Suprapubic skin (tissue), 3 donors: Measurements from ENCODE around the gene BSPH1.

Experiments
- EP300 ChIP-seq: sonication (generic); formaldehyde crosslinking; IDR thresholded peaks from one replicate; pipeline ENCODE4 v1.6.1; 2017; ENCODE audit warnings: antibody characterized with exemption
- POLR2A ChIP-seq, 2 donors: fragments of 450-650 bp; IDR thresholded peaks; one replicate each; pipeline ENCODE4 v1.6.1; 2017; ENCODE audit warnings: antibody characterized with exemption in 2 of 2, mild to moderate bottlenecking in 2 of 2, moderate library complexity in 2 of 2
- TF ChIP-seq, protein P1 (sequence below), 2 donors: fragments of 200-600 bp in 1 of 2; fragments of 450-650 bp in 1 of 2; sonication (generic) in 1 of 2; IDR thresholded peaks; one replicate each; pipeline ENCODE4 v1.5.1; 2016 to 2019; ENCODE audit warnings: antibody characterized with exemption in 2 of 2, mild to moderate bottlenecking in 1 of 2, moderate library complexity in 1 of 2

DNA sequence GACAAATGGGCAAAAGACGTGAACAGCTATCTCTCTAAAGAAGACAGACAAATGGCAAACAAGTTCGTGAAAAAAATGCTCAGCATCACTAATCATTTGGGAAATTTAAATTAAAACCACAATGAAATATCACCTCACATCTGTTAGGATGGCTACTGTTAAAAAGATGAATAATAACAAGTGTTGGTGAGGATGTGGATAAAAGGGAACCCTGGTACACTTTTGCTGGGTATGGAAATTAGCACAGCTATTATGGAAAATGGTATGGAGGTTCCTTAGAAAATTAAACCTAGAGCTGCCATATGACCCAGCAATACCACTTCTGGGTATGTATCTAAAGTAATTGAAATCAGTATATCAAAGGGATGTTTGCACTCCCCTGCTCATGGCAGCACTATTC lies 44.8 kb upstream of the BSPH1 start:
- TF ChIP-seq, protein P1, sequence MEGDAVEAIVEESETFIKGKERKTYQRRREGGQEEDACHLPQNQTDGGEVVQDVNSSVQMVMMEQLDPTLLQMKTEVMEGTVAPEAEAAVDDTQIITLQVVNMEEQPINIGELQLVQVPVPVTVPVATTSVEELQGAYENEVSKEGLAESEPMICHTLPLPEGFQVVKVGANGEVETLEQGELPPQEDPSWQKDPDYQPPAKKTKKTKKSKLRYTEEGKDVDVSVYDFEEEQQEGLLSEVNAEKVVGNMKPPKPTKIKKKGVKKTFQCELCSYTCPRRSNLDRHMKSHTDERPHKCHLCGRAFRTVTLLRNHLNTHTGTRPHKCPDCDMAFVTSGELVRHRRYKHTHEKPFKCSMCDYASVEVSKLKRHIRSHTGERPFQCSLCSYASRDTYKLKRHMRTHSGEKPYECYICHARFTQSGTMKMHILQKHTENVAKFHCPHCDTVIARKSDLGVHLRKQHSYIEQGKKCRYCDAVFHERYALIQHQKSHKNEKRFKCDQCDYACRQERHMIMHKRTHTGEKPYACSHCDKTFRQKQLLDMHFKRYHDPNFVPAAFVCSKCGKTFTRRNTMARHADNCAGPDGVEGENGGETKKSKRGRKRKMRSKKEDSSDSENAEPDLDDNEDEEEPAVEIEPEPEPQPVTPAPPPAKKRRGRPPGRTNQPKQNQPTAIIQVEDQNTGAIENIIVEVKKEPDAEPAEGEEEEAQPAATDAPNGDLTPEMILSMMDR (IDR thresholded peaks at IDR 0.05), result no peak
- TF ChIP-seq POLR2A (IDR thresholded peaks at IDR 0.05) (no peak), EP300 (no peak)
